Stimulated activated CD8-positive, alpha-beta memory T cell treated with anti-CD3 and anti-CD28 coated beads, Interleukin-15, amount 100 ng/mL, for 24 hours (primary cell): ENCODE results near the gene GRK5.
A peak's percentile ranks its signal among the peaks of the same experiment; 100 is the strongest.
"Not testable (repeated sequence)": the region's sequence is repeated elsewhere in the genome, so short reads cannot be mapped to it uniquely, and the experiment has no call there.

Experiments
- DNase-seq: peaks from one replicate; pipeline ENCODE4 v3.0.0-alpha.2; 2020; ENCODE audit warnings: low read depth

The GRK5 gene

DNA sequence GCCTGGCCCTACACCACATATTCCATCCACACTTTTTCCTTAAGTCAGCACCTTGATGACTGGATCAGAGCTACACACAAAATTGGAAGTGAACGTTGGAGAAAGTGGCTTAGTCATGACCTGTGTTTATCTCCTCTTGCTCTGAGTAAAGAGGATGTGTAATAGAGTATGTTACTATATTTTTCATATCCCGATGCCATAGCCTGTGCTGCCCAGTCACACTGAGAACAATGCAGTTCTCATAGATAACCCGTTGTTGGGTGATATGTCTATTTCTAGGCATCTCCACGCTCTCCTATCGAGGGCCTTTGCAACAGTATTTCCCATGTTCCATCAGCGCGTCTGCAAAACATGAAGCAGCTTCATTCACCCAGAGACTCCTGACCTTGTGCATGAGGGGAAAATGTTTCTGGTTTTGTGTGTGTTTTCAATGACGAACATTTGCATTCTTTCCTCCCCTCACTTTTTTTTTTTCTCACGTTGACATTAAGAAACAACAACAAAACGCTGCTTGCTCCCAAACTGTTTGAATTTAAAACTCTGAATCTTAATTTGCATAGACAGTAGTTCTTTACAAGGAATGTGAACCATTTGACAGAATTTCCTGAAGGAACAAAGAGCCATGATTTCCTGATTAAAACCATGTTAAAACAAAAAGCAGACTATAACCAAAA, 43.4 kb downstream of the GRK5 start:
- no peak for DNase-seq

DNA sequence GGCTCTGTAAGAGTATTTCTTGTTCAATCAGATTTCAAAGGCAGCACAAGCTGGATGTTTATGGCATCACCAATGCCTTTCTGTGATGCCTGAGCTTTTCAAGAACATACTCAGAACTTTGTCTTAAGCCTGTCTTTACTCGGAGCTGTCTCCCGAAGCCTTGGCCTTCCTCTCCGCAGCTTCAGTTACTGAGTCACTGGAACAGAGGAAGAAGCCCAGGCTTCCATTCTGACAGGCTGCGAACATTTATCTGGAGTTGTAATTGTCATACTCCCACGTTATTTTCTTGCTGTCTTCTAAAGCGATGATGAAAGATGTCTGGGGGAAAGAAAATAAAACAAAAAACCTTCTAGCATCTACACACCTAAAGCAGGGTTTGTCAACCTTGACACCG, 43.9 kb downstream of the GRK5 start:
- DNase-seq: no peak

GRCh38 chr10:119252051-119252465, 44.7 kb downstream of the GRK5 start:
- DNase-seq: no peak

- no peak for DNase-seq
Observed at GRCh38 chr10:119252470-119253151, 45.2 kb downstream of the GRK5 start.

DNA sequence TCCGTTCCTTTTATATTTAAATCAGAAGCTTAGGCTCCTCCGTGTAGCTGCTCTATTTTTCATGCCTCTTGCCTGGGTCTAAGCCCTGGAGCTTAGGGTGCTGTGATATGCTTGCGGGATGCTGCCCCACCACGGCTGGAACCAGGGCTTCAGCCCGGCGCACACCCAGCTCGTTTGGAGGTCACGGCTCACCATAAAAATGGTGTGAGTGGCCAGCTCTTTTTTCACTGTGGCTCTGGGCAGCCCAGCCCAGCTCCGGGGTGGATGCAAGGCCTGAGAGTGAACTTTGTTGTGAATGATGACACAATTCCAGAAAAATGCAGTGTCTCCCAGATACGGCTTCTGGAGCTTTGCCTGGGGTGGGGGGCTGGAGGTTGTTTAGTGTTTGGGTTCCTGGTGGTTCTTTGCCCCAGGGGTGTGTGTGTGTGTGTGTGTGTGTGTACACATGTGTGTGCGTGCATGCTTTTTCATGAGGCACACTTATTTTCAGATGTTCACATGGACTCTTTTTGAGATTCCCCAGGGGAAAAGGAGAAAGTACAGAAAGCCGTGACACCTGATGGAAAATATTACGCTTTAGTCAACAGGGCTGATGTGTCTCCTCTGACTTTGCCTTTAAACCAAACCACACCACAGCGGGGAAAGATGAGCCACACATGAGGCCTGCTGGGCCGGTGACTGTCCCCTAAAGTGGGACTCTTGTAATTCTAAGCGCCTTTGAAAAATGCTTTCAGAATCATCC, 46.2 kb downstream of the GRK5 start:
- no peak for DNase-seq

- DNase-seq: no peak
Observed at GRCh38 chr10:119254335-119254734, 47.0 kb downstream of the GRK5 start.

GRCh38 chr10:119256030-119256429, 48.7 kb downstream of the GRK5 start:
- DNase-seq: no peak

DNA sequence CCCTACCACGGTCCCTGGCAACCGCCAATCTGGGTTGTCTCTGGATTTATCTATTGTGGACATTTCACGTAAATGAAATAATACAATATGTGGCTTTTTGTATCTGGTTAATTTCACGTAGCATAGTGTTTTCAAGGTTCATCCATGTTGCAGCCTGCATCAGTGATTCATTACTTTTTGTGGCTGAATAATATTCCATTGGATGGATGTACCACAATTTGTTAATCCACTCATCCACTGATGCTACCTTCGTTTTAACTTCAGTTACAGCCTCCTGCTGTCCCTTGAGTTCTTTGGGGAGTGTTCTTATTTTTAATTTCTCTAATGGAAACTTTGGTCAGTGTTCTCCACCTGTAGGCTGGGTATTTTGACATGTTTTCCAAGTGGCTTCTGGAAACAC, 49.5 kb downstream of the GRK5 start:
- no peak for DNase-seq

GRCh38 chr10:119257899-119258419, 50.6 kb downstream of the GRK5 start:
- DNase-seq: no peak

DNA sequence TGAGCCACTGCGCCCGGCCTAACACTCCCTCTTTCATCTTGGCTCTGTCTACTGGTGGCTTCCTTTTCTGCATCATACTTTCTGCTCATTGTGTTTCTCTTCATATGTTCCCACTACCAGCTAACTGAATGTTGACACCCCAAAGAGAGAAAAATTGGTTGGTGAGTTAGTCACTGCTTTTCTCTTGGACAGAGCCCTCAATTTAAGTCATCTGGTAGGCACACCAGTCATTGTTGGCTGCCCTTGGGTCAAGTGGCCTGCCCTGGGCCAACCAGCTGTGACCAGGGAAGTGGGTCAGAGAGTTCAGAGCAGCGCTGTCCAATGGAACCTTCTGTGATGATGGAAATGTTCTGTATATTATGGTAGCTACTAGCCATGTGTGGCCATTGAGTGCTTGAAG, 52.0 kb downstream of the GRK5 start:
- no peak for DNase-seq

DNA sequence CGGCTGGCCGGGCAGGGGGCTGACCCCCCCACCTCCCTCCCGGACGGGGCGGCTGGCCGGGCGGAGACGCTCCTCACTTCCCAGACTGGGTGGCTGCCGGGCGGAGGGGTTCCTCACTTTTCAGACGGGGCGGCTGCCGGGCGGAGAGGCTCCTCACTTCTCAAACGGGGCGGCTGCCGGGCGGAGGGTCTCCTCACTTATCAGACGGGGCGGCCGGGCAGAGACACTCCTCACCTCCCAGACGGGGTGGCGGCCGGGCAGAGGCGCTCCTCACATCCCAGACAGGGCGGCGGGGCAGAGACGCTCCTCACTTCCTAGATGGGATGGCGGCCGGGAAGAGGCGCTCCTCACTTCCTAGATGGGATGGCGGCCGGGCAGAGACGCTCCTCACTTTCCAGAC, 53.6 kb downstream of the GRK5 start:
- not testable (repeated sequence) for DNase-seq

- no peak for DNase-seq
Observed at GRCh38 chr10:119263951-119264617, 56.7 kb downstream of the GRK5 start.

- no peak for DNase-seq
Observed at GRCh38 chr10:119265691-119266090, 58.3 kb downstream of the GRK5 start.

DNA sequence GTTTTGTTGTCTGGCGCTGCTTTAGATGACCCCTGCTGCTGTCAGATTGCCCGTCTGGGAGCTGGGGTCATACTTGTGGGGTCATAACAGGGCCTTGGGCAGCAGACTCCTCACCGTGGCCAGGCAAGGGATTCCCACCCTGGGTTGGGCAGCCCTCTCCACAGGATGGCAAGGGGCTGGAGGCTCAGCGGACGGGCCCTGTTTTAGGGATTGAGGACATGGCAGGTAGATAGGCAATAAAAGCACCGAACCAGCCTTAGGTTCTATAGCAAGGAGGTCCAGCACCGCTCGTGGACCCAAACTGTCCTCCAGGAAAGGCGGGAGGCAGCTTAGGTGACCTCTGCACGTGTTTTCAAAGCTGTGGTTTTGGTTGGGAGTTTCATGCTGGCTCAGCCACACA, 60.0 kb downstream of the GRK5 start:
- DNase-seq: no peak

GRCh38 chr10:119268428-119268827, 61.1 kb downstream of the GRK5 start:
- no peak for DNase-seq

- peak; percentile 20 for DNase-seq
Observed at GRCh38 chr10:119268871-119269506, 61.6 kb downstream of the GRK5 start.

GRCh38 chr10:119269737-119270136, 62.4 kb downstream of the GRK5 start:
- no peak for DNase-seq

DNA sequence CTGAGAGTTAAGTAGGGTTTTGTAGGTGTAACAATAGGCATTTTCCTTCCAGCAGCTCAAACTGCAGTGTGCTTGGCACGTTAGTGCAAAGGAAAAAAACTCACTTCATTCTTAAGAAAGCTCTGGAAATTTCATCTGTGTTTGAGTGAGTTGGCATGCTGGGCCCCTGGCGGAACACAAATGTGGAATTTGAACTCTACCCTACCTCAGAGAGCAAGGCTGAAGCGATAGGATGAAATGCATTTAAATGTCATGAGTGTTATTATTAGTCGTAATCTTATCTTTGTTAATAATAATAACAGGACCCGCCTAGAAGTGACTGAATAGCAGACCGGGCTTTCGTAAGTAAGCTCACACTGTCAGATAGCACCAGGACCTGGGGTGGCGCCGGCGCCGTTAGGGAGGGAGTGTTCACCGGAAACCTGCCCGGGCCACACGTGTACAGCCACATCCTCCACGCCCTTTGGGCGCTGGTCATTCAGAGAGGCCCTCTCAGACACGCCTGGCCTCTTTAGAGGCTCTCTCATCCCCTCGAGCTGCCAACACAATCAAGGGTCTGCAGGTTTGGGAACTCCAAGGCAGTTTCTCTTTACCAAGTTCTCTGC, 63.5 kb downstream of the GRK5 start:
- DNase-seq: peak; percentile 20

GRCh38 chr10:119272338-119272734, 65.0 kb downstream of the GRK5 start:
- DNase-seq: not testable (repeated sequence)

- no peak for DNase-seq
Observed at GRCh38 chr10:119272736-119273135, 65.4 kb downstream of the GRK5 start.

- no peak for DNase-seq
Observed at GRCh38 chr10:119273413-119273812, 66.0 kb downstream of the GRK5 start.
